Epithelial cell of proximal tubule (primary cell): ENCODE measurements around the gene SLC4A11. TPM values are rescaled to one million over a fixed set of nuclear protein-coding genes. Genes with fewer than 3 reads are reported as not detected.

ENCODE experiments used
- DNase-seq: peaks from one replicate; pipeline ENCODE4 v3.0.0-alpha.2; 2011; ENCODE audit warnings: low read depth
- H3K4me3 ChIP-seq: 2 replicates; pipeline ENCODE4 v1.5.1; 2011; ENCODE audit warnings: low read depth, mild to moderate bottlenecking, low read length
- total RNA-seq: library from RNA; depleted of rRNA; stranded (reverse); fragments of >200 nt; gene quantifications from 2 replicates; pipeline ENCODE4 v1.2.3, GENCODE V29; 2015
- TF ChIP-seq, protein P1 (sequence below): conservative IDR thresholded peaks from 2 replicates; pipeline ENCODE4 v1.5.1; 2012; ENCODE audit warnings: low read depth, mild to moderate bottlenecking, low read length

The SLC4A11 gene
- total RNA-seq, 1 donor from 2014 or later: 3.6 TPM

DNA sequence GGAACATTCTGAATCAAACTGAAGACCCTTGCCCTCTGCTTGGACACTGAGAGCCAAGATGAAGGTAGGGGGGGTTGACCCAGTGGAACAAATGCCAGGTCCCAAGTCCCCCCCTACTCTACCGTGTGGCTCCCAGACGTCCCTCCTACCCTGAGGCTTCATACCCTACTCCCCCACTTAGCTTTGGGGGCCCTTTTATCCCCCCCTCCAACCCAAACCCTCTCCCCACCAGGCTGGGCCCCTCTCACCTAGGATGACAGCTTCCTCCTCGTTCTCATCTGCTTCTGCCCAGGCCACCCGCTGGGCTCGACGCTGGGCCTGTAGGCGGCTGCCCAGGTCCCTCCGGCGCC lies 36.0 kb downstream of the SLC4A11 start:
- TF ChIP-seq, protein P1, sequence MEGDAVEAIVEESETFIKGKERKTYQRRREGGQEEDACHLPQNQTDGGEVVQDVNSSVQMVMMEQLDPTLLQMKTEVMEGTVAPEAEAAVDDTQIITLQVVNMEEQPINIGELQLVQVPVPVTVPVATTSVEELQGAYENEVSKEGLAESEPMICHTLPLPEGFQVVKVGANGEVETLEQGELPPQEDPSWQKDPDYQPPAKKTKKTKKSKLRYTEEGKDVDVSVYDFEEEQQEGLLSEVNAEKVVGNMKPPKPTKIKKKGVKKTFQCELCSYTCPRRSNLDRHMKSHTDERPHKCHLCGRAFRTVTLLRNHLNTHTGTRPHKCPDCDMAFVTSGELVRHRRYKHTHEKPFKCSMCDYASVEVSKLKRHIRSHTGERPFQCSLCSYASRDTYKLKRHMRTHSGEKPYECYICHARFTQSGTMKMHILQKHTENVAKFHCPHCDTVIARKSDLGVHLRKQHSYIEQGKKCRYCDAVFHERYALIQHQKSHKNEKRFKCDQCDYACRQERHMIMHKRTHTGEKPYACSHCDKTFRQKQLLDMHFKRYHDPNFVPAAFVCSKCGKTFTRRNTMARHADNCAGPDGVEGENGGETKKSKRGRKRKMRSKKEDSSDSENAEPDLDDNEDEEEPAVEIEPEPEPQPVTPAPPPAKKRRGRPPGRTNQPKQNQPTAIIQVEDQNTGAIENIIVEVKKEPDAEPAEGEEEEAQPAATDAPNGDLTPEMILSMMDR: no peak
- DNase-seq: no peak
- peak overlapping the region; percentile 84 for H3K4me3 ChIP-seq

DNA sequence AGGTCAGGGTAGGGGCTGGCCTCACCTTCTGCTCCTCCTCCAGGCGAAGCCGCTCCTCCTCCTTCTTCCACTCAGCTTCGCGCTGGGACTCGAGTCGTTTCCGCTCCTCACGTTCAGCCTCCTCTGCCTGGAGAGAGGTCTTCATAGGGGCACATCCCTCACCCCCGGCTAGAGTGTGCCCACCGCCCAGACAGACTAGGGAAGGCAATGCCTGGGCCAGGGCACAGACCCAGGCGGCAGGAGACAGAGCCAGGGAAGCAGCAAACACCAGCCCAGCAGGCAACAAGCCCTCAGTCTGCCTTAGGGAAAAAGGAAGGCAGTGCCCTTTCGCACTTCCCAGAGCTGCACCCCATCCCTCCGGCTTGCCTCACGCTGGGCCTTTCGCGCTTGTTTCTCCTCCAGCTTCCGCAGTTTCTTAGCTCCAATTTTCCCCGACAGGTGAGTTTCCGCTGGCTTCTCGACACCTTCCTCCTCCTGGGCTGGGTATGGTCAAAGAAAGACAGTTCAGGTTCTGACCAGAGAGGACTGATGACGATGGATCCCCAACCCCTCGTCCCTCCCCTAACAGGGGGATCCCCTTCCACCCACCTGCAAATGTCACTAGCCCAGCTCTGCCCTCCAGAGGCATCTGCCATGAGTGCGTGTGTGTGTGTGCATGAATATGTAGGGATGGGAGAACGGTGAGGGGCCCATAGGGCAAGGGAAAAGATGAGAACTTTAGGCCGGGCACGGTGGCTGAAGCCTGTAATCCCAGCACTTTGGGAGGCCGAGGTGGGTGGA lies 38.8 kb downstream of the SLC4A11 start:
- DNase-seq: no peak
- H3K4me3 ChIP-seq: no peak overlapping the region
- TF ChIP-seq, protein P1: no peak

GRCh38 chr20:3199206-3199605 lies 39.8 kb downstream of the SLC4A11 start:
- H3K4me3 ChIP-seq: no peak overlapping the region
- TF ChIP-seq, protein P1: no peak
- no peak for DNase-seq

DNA sequence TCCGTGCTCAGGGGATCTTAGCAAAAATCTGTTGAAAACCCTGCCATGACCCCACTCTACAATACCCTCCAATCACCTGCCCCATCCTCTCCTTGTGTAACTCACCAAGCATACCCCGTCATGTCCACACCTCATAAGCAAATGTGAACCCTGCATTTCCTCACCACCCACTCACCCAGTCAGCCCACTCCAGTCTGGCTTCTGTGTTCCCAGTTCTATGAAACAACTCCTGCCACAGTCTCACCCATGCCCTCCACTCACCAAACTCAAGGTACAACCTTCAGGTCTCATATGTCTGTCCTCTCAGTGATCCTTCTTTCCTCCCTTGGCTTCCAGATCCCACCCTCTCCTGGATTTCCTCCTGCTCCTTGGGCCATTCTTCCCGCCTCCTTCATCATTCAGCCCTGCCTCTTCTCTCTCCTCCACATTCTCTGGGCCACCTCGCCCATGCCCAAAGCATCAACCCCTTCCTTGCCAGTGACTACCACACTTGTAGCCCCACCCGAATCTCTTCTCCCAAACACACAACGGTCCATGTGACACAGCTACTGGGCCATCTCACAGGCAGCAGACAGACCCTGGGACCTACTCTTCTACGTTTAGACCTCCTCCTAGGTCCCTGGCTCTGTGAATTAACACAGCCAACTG lies 43.3 kb downstream of the SLC4A11 start:
- no peak overlapping the region for H3K4me3 ChIP-seq
- DNase-seq: no peak
- TF ChIP-seq, protein P1: no peak

- TF ChIP-seq, protein P1: no peak
- DNase-seq: no peak
- H3K4me3 ChIP-seq: no peak overlapping the region
Measured at GRCh38 chr20:3194617-3195280, 44.2 kb downstream of the SLC4A11 start.

DNA sequence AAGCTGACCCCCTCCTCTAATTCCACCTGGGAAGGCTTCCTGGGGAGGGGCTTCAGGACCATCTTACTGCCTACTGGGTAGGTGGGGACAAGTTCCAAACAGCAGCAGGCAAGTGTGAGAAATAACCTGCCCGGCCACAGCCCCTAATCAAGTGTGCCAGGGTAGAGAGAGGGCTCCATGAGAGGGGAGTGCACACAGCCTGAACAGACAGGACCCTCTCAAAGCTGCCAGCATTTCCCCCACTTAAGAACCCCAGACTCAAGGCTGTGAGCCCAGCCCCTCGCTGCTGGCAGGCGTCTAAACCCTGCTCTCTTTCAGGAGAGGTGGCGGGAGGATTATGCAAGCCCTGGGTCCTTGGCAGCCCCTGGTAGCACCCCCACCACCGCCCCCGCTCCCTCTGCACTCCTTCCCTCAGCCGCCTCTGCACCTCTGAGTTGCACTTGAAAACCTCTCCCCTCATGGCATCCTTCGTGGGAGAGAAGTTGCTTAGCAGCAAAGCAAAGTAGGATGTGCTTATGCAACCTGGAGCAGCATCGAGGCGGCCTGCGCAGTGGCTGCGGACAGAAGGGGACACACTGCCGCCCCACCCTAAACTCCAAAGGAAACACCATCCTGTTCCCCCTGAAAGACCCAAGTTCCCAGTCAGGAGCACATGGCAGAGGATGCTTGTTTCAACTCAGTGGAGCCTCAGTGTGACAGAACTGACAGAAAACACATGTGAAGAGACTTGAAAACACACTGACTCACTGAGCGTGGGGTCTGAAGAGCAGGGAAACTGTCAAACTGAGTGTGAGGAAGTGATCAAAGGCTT lies 45.0 kb downstream of the SLC4A11 start:
- TF ChIP-seq, protein P1: no peak
- no peak overlapping the region for H3K4me3 ChIP-seq
- DNase-seq: no peak
